ENCODE data around the gene ARSI. TPM values are rescaled to one million over a fixed set of nuclear protein-coding genes. Genes with fewer than 3 reads are reported as not detected.

ARSI gene
- total and polyA plus RNA-seq, 8 donors, result 0.14 to 0.87 (median 0.24) TPM; not detected in 3

- Histone ChIP-seq H3K27me3 (no peaks in the 10 kb centered on the region), H3K9me3 (no peaks in the 10 kb centered on the region), H3K4me3 (no peak overlapping the region), H3K27ac (no peak overlapping the region), H3K36me3 (no peaks in the 10 kb centered on the region), H3K4me1 (no peaks in the 10 kb centered on the region)
- intact Hi-C loops (cut with DNase I), result no loop called here
- ATAC-seq (no peak), FAIRE-seq (no peak), DNase-seq (no peak)
- WGBS, 2 donors, result 90 to 95% methylated on average over 6 of the region's 6 CpGs
- TF ChIP-seq CTCF (IDR thresholded peaks at IDR 0.05), result no peak
Observed at GRCh38 chr5:150319484-150319790, 16.7 kb upstream of the ARSI start.

- H3K27ac ChIP-seq, result no peak overlapping the region
- DNase-seq, result no peak
- intact Hi-C loops (cut with DNase I), result no loop called here
- no peak overlapping the region for H3K4me3 ChIP-seq
- TF ChIP-seq CTCF (IDR thresholded peaks at IDR 0.05), result no peak
- no peak for FAIRE-seq
- no peaks in the 10 kb centered on the region for H3K4me1 ChIP-seq
- no peak for ATAC-seq
- H3K27me3 ChIP-seq, result no peaks in the 10 kb centered on the region
- WGBS, 2 donors, result 76 to 83% methylated on average over 9 of the region's 9 CpGs
- H3K9me3 ChIP-seq, result no peaks in the 10 kb centered on the region
- no peaks in the 10 kb centered on the region for H3K36me3 ChIP-seq
Observed at GRCh38 chr5:150318613-150319483, 16.1 kb upstream of the ARSI start.

GRCh38 chr5:150317048-150318003 is 14.6 kb upstream of the ARSI start:
- FAIRE-seq (no peak), DNase-seq (no peak), ATAC-seq (peak in 2 of 4 donors; percentile 33 to 42)
- no peaks in the 10 kb centered on the region for H3K36me3 ChIP-seq
- TF ChIP-seq CTCF (IDR thresholded peaks at IDR 0.05), result no peak
- intact Hi-C loops (cut with DNase I), result no loop called here
- no peak overlapping the region for H3K27ac ChIP-seq
- no peak overlapping the region for H3K4me3 ChIP-seq
- 77 to 87% methylated on average over 11 of the region's 11 CpGs for WGBS, 2 donors
- H3K27me3 ChIP-seq, result no peaks in the 10 kb centered on the region
- H3K9me3 ChIP-seq, result no peaks in the 10 kb centered on the region
- H3K4me1 ChIP-seq, result no peaks in the 10 kb centered on the region

- no peak overlapping the region for H3K4me3 ChIP-seq
- FAIRE-seq, result no peak
- WGBS, 2 donors, result 87 to 88% methylated on average over 3 of the region's 3 CpGs
- H3K4me1 ChIP-seq, result no peaks in the 10 kb centered on the region
- DNase-seq, result no peak
- TF ChIP-seq CTCF (IDR thresholded peaks at IDR 0.05), result no peak
- ATAC-seq, result no peak
- no peaks in the 10 kb centered on the region for H3K36me3 ChIP-seq
- no peaks in the 10 kb centered on the region for H3K27me3 ChIP-seq
- no peak overlapping the region for H3K27ac ChIP-seq
- intact Hi-C loops (cut with DNase I), result no loop called here
- H3K9me3 ChIP-seq, result no peaks in the 10 kb centered on the region
Observed at GRCh38 chr5:150316320-150316719, 13.6 kb upstream of the ARSI start.

Data from pancreas (tissue), 10 donors.